ENCODE results near the gene ADAM23.

ADAM23 gene

DNA sequence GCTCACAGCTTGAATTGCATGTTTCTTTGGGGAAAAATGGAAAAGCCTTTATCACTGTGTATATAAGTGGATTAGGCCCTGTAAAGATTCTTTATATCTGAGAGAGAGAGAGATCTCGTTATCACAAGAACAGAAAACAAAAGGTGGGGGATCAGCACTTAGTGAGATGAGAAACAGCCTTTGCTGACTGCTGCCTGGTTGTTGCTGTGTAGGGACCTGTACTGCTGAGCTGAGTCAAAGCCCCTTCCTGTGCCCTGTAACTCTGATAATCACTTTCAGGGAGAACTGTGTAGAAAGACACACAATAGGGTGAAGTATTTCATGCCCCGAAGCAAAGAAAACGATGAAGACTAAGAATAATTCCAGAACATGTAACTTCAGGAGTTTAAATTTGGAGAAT is 168.4 kb downstream of the ADAM23 start:
- TF ChIP-seq, protein P1, sequence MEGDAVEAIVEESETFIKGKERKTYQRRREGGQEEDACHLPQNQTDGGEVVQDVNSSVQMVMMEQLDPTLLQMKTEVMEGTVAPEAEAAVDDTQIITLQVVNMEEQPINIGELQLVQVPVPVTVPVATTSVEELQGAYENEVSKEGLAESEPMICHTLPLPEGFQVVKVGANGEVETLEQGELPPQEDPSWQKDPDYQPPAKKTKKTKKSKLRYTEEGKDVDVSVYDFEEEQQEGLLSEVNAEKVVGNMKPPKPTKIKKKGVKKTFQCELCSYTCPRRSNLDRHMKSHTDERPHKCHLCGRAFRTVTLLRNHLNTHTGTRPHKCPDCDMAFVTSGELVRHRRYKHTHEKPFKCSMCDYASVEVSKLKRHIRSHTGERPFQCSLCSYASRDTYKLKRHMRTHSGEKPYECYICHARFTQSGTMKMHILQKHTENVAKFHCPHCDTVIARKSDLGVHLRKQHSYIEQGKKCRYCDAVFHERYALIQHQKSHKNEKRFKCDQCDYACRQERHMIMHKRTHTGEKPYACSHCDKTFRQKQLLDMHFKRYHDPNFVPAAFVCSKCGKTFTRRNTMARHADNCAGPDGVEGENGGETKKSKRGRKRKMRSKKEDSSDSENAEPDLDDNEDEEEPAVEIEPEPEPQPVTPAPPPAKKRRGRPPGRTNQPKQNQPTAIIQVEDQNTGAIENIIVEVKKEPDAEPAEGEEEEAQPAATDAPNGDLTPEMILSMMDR (conservative IDR thresholded peaks at IDR 0.05): no peak
- H3K27ac ChIP-seq: no peak overlapping the region

DNA sequence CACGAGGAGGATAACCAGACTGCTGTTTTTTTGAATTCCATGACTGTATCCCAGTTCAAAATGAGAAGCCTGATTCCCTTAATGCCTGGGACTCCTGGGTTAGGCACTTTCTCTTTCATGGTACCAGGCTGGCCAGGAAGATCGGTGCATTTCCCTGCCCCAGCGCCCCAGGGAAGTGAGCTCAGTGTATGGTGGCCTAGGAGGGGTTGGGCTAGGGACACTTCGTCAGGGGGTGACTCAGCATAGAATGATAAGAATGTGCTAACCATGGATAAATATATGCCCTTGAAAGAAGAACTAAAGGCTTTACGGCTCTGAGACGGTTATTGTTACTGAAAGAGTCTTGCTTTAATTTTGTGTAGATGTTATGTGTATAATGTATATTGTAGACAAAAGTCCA is 171.5 kb downstream of the ADAM23 start:
- TF ChIP-seq, protein P1 (conservative IDR thresholded peaks at IDR 0.05): no peak
- H3K27ac ChIP-seq: no peak overlapping the region

DNA sequence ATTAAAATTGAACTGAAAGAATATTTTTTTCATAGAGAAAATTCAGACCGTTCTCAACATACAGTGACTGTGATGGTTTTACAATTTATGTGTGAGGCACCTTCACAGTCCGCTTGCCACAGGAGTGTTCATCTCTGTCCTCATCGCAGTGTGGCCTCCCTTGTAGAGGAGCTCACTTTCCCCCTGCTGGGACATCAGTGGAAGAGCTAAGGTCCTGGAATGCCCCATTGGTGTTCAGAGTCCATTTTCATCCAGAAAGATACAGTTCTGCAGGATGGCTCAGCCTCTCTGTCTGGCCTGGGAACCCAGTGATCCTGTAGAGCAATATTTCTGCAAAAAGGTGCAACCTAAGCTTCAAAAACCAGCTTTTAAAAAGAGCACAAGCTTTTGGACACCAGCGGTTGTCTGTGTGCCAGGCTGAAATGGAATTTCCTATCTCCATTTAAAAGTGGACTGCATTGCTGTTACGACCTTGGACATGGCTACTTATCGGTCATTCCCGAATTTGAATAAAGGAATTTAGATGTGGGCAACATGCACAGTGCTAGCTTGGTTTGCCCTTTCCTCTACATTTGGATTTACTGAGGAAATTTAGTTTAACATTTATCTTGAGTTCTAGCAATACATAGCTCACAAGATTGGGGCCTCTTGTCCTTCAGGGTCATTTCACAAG is 172.2 kb downstream of the ADAM23 start:
- TF ChIP-seq, protein P1 (conservative IDR thresholded peaks at IDR 0.05): no peak
- H3K27ac ChIP-seq: no peak overlapping the region

DNA sequence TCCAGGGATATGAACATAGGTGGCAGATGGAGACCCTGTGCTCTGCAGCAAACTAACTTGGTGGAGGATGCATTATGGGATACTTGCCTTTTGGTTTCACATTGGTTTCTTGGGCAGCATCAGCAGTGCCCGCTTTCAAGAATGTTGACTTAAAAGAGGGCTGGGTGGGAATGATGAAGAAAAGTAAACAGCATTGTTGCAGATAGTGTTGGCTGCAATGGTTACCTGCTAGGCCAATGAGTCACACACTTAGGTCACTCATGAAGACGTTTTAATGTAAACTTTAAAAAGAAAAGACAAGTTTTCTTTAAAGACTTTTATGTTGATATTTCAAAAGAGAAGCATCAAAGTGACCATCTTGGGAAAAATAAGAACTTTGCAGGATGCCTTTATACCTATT is 172.8 kb downstream of the ADAM23 start:
- TF ChIP-seq, protein P1 (conservative IDR thresholded peaks at IDR 0.05): no peak
- H3K27ac ChIP-seq: no peak overlapping the region

DNA sequence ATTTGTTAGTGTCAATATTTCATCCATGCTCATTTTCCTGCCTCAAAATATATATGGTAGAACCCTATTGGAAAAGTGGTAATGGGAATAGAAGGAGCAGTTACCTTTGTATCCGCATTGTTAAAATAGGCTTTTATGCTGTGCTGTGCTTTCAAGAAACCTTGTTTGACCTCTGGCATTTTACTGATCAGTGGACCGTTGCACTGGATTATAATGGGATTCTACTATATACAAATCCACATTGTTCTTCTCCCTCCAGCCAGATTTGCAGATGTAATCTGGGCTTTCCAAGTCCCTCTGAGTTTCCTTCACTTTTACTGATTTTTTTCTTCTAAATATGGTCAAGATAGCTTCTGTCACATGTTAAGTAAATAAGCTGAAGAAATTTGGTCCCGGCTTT is 175.7 kb downstream of the ADAM23 start:
- H3K27ac ChIP-seq: no peak overlapping the region
- TF ChIP-seq, protein P1 (conservative IDR thresholded peaks at IDR 0.05): no peak

DNA sequence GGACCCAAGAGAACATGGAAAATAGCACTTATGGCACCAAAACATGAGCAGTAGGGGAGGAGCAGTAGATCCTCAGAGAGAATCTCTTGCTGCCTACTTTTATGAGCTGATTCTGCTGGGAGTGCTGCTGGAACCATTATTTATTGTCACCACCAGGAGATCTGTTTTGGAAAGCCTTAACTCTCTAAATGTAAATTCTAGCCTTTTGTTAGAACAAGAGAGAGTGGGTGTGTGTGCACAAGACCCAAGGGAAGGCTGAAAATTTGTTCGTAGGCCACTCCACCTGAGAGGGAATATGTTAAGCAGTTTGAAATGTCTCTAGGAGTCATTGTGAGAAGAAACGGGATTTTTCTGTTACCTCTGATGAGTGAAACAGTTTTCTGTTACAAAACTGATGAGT is 182.8 kb downstream of the ADAM23 start:
- H3K27ac ChIP-seq: no peak overlapping the region
- TF ChIP-seq, protein P1 (conservative IDR thresholded peaks at IDR 0.05): no peak

DNA sequence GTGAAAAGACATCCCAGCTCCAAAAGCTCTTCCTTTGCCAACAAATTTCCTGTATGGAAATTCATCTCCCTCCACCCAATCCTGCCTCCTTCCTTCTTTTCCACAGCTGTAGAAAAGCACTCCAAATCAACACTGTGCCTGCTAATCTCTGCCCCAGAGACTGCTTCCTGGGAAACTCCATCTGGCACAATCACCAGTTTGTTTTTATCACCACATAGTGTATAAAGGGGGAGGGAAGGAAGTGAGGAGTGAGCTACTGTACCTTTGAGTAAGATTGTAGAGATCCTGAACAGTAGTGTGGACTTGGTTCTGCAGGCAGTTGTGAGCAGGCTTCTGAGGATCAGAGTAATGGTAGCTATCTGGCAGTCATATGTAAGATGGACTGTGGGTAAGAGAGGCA is 184.3 kb downstream of the ADAM23 start:
- TF ChIP-seq, protein P1 (conservative IDR thresholded peaks at IDR 0.05): no peak
- H3K27ac ChIP-seq: no peak overlapping the region

Measured in VCaP (cell line).